Measurements from ENCODE around the gene MRPL33.

Gene MRPL33

GRCh38 chr2:27771548-27772335, at the start of gene MRPL33:
MRPL33 (plus strand) TSS chr2:27771719; CDS start chr2:27771778, 59 bp downstream.
- DNase-seq (ENCODE audit: low read depth in 2 of 2): peak; percentile 75 to 87

- no peak for DNase-seq (ENCODE audit: low read depth in 2 of 2)
Observed at GRCh38 chr2:27721884-27722485, 49.5 kb upstream of the MRPL33 start.

- no peak for DNase-seq (ENCODE audit: low read depth in 2 of 2)
Observed at GRCh38 chr2:27723372-27724144, 48.0 kb upstream of the MRPL33 start.

- DNase-seq (ENCODE audit: low read depth in 2 of 2): no peak
Observed at GRCh38 chr2:27724191-27724590, 47.3 kb upstream of the MRPL33 start.

- DNase-seq (ENCODE audit: low read depth in 2 of 2): no peak
Observed at GRCh38 chr2:27724905-27725701, 46.4 kb upstream of the MRPL33 start.

GRCh38 chr2:27727257-27727656, 44.3 kb upstream of the MRPL33 start:
- DNase-seq (ENCODE audit: low read depth in 2 of 2): no peak

- DNase-seq (ENCODE audit: low read depth in 2 of 2): no peak
Observed at GRCh38 chr2:27728081-27728858, 43.2 kb upstream of the MRPL33 start.

- DNase-seq (ENCODE audit: low read depth in 2 of 2): no peak
Observed at GRCh38 chr2:27729198-27729597, 42.3 kb upstream of the MRPL33 start.

GRCh38 chr2:27729614-27730013, 41.9 kb upstream of the MRPL33 start:
- DNase-seq (ENCODE audit: low read depth in 2 of 2): no peak

- no peak for DNase-seq (ENCODE audit: low read depth in 2 of 2)
Observed at GRCh38 chr2:27730261-27730662, 41.3 kb upstream of the MRPL33 start.

GRCh38 chr2:27730980-27731691, 40.4 kb upstream of the MRPL33 start:
- DNase-seq (ENCODE audit: low read depth in 2 of 2): no peak

- no peak for DNase-seq (ENCODE audit: low read depth in 2 of 2)
Observed at GRCh38 chr2:27734305-27734704, 37.2 kb upstream of the MRPL33 start.

GRCh38 chr2:27735263-27735904, 36.1 kb upstream of the MRPL33 start:
- DNase-seq (ENCODE audit: low read depth in 2 of 2): peak in 1 of 2 donors; percentile 15

GRCh38 chr2:27736031-27736889, 35.3 kb upstream of the MRPL33 start:
- no peak for DNase-seq (ENCODE audit: low read depth in 2 of 2)

- DNase-seq (ENCODE audit: low read depth in 2 of 2): no peak
Observed at GRCh38 chr2:27736890-27737204, 34.7 kb upstream of the MRPL33 start.

GRCh38 chr2:27737676-27738348, 33.7 kb upstream of the MRPL33 start:
- DNase-seq (ENCODE audit: low read depth in 2 of 2): no peak

- no peak for DNase-seq (ENCODE audit: low read depth in 2 of 2)
Observed at GRCh38 chr2:27738349-27739057, 33.0 kb upstream of the MRPL33 start.

GRCh38 chr2:27739058-27739373, 32.5 kb upstream of the MRPL33 start:
- DNase-seq (ENCODE audit: low read depth in 2 of 2): no peak

Data from stimulated activated CD8-positive, alpha-beta memory T cell treated with anti-CD3 and anti-CD28 coated beads, Interleukin-7, amount 100 ng/mL, for 1 hour (primary cell).